ENCODE results near the gene NRCAM.

NRCAM gene

DNA sequence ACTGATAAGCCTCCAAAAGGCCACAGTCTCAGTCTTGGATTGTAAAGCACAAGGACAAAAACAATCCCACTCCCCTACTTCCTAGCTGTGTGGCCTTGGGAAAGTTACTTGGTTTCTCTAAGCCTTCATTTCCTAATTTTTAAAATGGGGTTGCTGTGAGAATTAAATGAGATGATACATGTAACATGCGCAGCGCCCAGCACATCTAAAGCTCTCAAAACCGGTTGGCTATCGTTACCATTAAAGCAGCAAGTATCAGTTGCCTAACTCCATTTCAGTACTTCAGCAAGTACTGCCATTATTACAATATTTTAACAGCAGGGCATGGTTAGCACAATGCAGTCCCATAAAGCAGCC is 1.9 kb downstream of the NRCAM start:
- Histone ChIP-seq H2AFZ (ENCODE audit: low read depth, low read length, severe bottlenecking) (no peak overlapping the region), H3K27me3 (ENCODE audit: low read length) (no peaks in the 10 kb centered on the region), H3K36me3 (ENCODE audit: low read length) (no peaks in the 10 kb centered on the region), H3K79me2 (ENCODE audit: insufficient read depth, low read length) (no peaks in the 10 kb centered on the region), H3K4me3 (ENCODE audit: insufficient read depth, low read length, poor library complexity, severe bottlenecking) (no peak overlapping the region), H3K9me3 (ENCODE audit: insufficient read depth, low read length) (no peaks in the 10 kb centered on the region), H3K4me2 (ENCODE audit: low read depth, low read length, poor library complexity, severe bottlenecking) (peak overlapping the region; percentile 63), H3K9me2 (replicated peaks; ENCODE audit: insufficient read depth, low read length) (no peaks in the 10 kb centered on the region), H3F3A (ENCODE audit: insufficient read depth) (no peaks in the 10 kb centered on the region), H4K20me1 (ENCODE audit: low read depth, low read length) (no peaks in the 10 kb centered on the region), H3K9ac (ENCODE audit: low read length) (no peak overlapping the region), H3K27ac (ENCODE audit: low read depth, low read length) (no peak overlapping the region)
- TF ChIP-seq, protein P1, sequence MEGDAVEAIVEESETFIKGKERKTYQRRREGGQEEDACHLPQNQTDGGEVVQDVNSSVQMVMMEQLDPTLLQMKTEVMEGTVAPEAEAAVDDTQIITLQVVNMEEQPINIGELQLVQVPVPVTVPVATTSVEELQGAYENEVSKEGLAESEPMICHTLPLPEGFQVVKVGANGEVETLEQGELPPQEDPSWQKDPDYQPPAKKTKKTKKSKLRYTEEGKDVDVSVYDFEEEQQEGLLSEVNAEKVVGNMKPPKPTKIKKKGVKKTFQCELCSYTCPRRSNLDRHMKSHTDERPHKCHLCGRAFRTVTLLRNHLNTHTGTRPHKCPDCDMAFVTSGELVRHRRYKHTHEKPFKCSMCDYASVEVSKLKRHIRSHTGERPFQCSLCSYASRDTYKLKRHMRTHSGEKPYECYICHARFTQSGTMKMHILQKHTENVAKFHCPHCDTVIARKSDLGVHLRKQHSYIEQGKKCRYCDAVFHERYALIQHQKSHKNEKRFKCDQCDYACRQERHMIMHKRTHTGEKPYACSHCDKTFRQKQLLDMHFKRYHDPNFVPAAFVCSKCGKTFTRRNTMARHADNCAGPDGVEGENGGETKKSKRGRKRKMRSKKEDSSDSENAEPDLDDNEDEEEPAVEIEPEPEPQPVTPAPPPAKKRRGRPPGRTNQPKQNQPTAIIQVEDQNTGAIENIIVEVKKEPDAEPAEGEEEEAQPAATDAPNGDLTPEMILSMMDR (IDR thresholded peaks at IDR 0.05; ENCODE audit: insufficient read depth, low read length, poor library complexity, severe bottlenecking): no peak
- no peak for TF ChIP-seq EZH2phosphoT487 (conservative IDR thresholded peaks at IDR 0.05; ENCODE audit: low read length)

DNA sequence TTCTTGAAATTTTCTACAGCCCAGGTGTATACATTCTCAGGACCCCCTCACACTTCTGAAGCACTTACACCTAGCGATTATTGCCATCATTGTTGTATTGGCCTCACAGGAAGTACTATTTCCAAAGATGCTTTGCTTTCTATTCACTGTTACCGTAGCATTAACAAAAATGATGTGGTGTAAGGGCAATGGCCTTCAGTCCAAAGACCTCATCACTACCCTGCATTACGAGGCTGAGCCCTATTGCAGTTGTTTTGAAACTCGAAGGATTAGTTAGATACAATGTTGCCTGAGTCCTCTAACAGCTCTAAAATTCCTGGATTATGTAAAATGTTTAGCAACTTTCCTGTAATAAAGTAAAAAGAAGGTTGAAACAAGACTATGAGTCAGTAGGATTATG is 2.9 kb downstream of the NRCAM start:
- Histone ChIP-seq H3K9ac (ENCODE audit: low read length) (no peak overlapping the region), H3K36me3 (ENCODE audit: low read length) (no peaks in the 10 kb centered on the region), H3K9me2 (replicated peaks; ENCODE audit: insufficient read depth, low read length) (no peaks in the 10 kb centered on the region), H2AFZ (ENCODE audit: low read depth, low read length, severe bottlenecking) (no peak overlapping the region), H3K4me3 (ENCODE audit: insufficient read depth, low read length, poor library complexity, severe bottlenecking) (no peak overlapping the region), H3K9me3 (ENCODE audit: insufficient read depth, low read length) (no peaks in the 10 kb centered on the region), H3K79me2 (ENCODE audit: insufficient read depth, low read length) (no peaks in the 10 kb centered on the region), H3F3A (ENCODE audit: insufficient read depth) (no peaks in the 10 kb centered on the region), H3K27ac (ENCODE audit: low read depth, low read length) (no peak overlapping the region), H4K20me1 (ENCODE audit: low read depth, low read length) (no peaks in the 10 kb centered on the region), H3K27me3 (ENCODE audit: low read length) (no peaks in the 10 kb centered on the region), H3K4me2 (ENCODE audit: low read depth, low read length, poor library complexity, severe bottlenecking) (no peak overlapping the region)
- no peak for TF ChIP-seq EZH2phosphoT487 (conservative IDR thresholded peaks at IDR 0.05; ENCODE audit: low read length)
- TF ChIP-seq, protein P1 (IDR thresholded peaks at IDR 0.05; ENCODE audit: insufficient read depth, low read length, poor library complexity, severe bottlenecking): no peak

DNA sequence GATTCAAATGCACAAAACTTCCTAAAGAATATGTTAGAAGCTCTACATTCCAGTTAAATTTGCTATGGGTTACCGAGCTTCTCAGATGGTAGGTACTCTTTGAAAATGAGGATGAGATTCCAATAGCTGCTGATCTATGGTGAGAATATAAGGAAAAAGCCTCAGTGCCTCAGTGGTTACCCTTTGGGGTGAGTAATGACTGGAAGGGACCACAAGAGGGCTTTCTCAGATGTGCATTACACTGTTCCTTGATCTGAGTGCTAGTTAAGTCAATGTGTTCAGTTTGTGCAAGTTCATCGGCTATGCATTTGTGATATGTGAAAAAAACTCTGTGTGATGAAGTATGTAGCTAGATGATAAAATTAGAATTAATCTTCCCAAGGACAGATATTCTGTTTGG is 3.5 kb downstream of the NRCAM start:
- TF ChIP-seq, protein P1 (IDR thresholded peaks at IDR 0.05; ENCODE audit: insufficient read depth, low read length, poor library complexity, severe bottlenecking): peak; percentile 55
- TF ChIP-seq EZH2phosphoT487 (conservative IDR thresholded peaks at IDR 0.05; ENCODE audit: low read length): no peak
- no peak overlapping the region for H3K4me3 ChIP-seq (ENCODE audit: insufficient read depth, low read length, poor library complexity, severe bottlenecking)
- H3K9me3 ChIP-seq (ENCODE audit: insufficient read depth, low read length): no peaks in the 10 kb centered on the region
- no peaks in the 10 kb centered on the region for H3F3A ChIP-seq (ENCODE audit: insufficient read depth)
- no peaks in the 10 kb centered on the region for H3K79me2 ChIP-seq (ENCODE audit: insufficient read depth, low read length)
- H3K27ac ChIP-seq (ENCODE audit: low read depth, low read length): no peak overlapping the region
- H3K4me2 ChIP-seq (ENCODE audit: low read depth, low read length, poor library complexity, severe bottlenecking): no peak overlapping the region
- H3K9ac ChIP-seq (ENCODE audit: low read length): no peak overlapping the region
- no peak overlapping the region for H2AFZ ChIP-seq (ENCODE audit: low read depth, low read length, severe bottlenecking)
- no peaks in the 10 kb centered on the region for H3K9me2 ChIP-seq (replicated peaks; ENCODE audit: insufficient read depth, low read length)
- H3K27me3 ChIP-seq (ENCODE audit: low read length): no peaks in the 10 kb centered on the region
- H3K36me3 ChIP-seq (ENCODE audit: low read length): no peaks in the 10 kb centered on the region
- H4K20me1 ChIP-seq (ENCODE audit: low read depth, low read length): no peaks in the 10 kb centered on the region

Measured in SU-DHL-6 (cell line).